DMS153 treated with DMSO at 0.1 percent for 48 hours (cell line): ENCODE measurements around the gene ZBTB11.
"Not testable (repeated sequence)": the region's sequence is repeated elsewhere in the genome, so short reads cannot be mapped to it uniquely, and the experiment has no call there.

ENCODE experiments used
- DNase-seq: peaks from one replicate; lab custom pipeline; 2025; ENCODE audit not compliant: unreplicated experiment; lab: John Stamatoyannopoulos, UW

ZBTB11 gene

GRCh38 chr3:101623656-101624055 is 53.3 kb downstream of the ZBTB11 start:
- DNase-seq = no peak

DNA sequence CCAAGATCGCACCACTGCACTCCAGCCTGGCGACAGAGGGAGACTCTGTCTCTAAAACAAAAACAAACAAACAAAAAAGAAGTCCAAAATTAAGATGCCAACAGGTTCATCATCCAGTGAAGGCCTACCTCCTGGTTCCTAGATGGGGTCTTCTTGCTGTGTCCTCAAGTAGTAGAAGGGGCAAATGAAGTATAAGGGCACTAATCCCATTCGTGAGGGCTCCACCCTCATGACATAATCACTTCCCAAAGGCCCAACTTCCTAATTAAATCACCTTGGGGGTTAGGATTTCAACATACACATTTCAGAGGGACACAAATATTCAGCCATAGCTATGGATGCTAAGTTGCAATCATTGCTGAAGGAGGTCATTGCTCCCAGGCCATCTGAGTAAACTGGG is 57.2 kb downstream of the ZBTB11 start:
- no peak for DNase-seq

GRCh38 chr3:101618726-101619125 is 58.2 kb downstream of the ZBTB11 start:
- DNase-seq = no peak

DNA sequence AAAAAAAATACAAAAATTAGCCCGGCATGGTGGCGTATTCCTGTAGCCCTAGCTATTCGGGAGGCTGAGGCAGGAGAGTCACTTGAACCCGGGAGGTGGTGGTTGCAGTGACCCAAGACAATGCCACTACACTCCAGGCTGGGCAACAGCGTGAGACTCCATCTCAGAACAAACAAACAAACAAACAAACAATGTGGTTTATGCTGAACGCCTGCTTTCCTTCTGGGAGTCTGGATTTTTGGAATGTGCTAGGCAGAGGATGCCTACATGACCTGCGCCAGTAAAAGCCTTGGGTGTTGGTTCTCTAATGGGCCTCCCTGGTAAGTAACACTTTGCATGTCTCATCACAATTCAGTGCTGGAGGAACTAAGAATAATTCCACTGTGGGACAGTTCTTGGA is 59.5 kb downstream of the ZBTB11 start:
- DNase-seq = no peak

DNA sequence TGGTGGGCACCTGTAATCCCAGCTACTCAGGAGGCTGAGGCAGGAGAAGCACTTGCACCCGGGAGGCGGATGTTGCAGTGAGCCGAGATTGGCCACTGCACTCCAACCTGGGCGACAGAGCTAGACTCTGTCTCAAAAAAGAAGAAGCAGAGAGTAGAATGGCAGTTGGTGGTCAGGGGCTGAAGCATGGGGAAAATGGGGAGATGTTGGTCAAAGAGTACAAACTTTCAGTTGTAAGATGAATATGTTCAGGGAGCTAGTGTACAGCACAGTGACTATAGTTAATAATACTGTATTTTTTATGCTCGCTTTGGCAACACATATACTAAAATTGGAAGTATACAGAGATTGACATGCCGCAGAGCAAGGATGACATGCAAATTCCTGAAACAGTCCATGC is 61.4 kb downstream of the ZBTB11 start:
- DNase-seq = no peak

DNA sequence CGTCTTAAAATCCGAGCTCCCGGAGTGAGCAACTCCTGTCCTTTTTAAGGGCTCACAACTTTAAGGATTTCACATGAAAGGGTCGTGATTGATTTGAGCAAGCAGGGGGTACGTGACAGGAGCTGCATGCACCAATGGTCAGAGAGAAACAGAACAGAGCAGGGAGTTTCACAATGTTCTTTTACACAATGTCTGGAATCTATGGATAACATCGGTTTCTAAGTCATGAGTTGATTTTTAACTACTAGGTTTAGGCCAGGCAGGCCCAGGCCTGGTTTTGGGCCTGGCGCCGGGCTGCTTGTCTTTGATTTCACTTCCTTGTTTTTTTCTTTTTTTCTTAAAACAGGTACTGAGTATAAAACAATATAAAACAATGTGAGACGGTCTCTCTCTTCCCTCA is 63.9 kb downstream of the ZBTB11 start:
- not testable (repeated sequence) for DNase-seq

- no peak for DNase-seq
These were observed 65.9 kb downstream of the ZBTB11 start for GRCh38 chr3:101611023-101611422.

- DNase-seq = not testable (repeated sequence)
These were observed 71.5 kb downstream of the ZBTB11 start for GRCh38 chr3:101605398-101605797.

DNA sequence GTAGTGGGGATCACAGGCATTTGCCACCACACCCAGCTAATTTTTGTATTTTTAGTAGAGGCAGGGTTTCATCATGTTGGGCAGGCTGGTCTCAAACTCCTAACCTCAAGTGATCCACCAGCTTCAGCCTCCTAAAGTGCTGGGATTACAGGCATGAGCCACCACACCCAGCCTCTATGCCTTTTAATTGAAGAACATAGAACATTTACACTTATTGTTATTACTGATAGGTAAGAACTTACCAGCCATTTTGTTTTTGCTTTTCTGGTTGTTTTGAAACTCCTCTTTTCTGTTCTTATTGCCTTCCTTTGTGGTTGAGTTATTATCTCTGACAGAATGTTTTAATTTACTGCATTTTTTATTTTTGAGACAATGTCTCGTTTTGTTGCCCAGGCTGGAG is 73.7 kb downstream of the ZBTB11 start:
- no peak for DNase-seq

DNA sequence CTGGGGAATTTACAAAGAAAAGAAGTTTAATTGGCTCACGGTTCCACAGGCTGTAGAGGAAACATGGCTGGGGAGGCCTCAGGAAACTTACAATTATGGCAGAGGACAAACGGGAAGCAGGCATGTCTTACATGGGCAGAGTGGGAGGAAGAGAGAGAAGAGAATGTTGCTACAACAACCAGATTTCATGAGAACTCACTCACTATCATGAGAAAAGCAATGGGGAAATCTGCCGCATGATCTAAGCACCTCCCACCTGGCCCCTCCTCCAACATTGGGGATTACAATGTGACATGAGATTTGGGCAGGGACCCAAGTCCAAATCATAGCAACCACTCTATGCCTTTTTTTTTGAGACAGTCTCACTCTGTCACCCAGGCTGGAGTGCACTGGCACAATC is 74.2 kb downstream of the ZBTB11 start:
- DNase-seq = no peak
